Bronchial epithelial cell (primary cell): Measurements from ENCODE around the gene SPON2. TPM values are rescaled to one million over a fixed set of nuclear protein-coding genes. Genes with fewer than 3 reads are reported as not detected.

ENCODE experiments used
- DNase-seq: peaks from one replicate; pipeline ENCODE4 v3.0.0-alpha.2; 2010; ENCODE audit warnings: low read depth
- FAIRE-seq: peaks from 2 replicates; lab custom pipeline; 2011; peaks lifted over from hg19 to GRCh38; lab: Jason Lieb, UNC
- H3K27me3 ChIP-seq: 2 replicates; pipeline ENCODE4 v1.5.1; 2011; ENCODE audit warnings: low read length; ENCODE audit not compliant: control insufficient read depth, insufficient read depth
- H3K36me3 ChIP-seq: 2 replicates; pipeline ENCODE4 v1.5.1; 2011; ENCODE audit warnings: low read length; ENCODE audit not compliant: control insufficient read depth, insufficient read depth
- H3K4me3 ChIP-seq: 2 replicates; pipeline ENCODE4 v1.5.1; 2011; ENCODE audit warnings: mild to moderate bottlenecking, low read depth, low read length, control low read depth
- total RNA-seq: library from RNA; depleted of rRNA; stranded (reverse); fragments of >200 nt; gene quantifications from 2 replicates; pipeline ENCODE4 v1.2.1, GENCODE V29; 2014
- TF ChIP-seq, protein P1 (sequence below): IDR thresholded peaks from 2 replicates; pipeline ENCODE4 v1.5.1; 2011; ENCODE audit warnings: mild to moderate bottlenecking, moderate library complexity, low read length, control low read depth, inconsistent platforms; ENCODE audit not compliant: insufficient read depth, severe bottlenecking

The SPON2 gene
- total RNA-seq, 1 donor from 2014 or later = 6.3 TPM

DNA sequence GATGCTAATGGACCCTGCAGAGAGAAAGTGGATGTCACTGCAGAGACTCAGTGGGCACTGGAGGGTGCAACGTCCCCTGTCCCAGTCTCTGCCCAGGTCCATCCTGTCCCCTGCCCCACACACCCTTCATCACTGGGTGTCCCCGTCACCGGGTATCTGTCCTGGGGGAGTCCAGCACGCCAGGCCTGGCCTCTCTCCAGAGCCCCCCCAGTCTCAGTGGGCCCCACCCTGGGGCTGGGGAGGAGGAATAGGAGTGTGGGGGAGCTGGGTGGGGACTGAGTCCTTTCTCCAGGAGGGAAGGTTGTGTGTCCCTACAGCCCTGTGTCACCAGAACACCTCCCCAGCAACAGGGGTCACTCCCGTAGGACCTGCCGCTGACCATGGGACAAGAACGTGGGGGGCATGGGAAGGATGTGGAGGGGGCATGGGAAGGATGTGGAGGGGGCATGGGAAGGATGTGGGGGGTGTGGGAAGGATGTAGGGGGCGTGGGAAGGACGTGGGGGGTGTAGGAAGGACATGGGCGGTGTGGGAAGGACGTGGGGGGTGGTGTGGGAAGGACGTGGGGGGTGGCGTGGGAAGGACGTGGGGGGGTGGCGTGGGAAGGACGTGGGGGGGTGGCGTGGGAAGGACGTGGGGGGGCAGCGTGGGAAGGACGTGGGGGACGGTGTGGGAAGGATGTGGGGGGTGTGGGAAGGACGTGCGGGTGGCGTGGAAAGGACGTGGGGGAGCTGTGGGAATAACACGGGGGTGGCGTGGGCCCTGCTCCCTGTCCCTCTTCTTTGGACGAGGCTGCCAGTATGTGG, 21.0 kb upstream of the SPON2 start:
- FAIRE-seq = no peak
- TF ChIP-seq, protein P1, sequence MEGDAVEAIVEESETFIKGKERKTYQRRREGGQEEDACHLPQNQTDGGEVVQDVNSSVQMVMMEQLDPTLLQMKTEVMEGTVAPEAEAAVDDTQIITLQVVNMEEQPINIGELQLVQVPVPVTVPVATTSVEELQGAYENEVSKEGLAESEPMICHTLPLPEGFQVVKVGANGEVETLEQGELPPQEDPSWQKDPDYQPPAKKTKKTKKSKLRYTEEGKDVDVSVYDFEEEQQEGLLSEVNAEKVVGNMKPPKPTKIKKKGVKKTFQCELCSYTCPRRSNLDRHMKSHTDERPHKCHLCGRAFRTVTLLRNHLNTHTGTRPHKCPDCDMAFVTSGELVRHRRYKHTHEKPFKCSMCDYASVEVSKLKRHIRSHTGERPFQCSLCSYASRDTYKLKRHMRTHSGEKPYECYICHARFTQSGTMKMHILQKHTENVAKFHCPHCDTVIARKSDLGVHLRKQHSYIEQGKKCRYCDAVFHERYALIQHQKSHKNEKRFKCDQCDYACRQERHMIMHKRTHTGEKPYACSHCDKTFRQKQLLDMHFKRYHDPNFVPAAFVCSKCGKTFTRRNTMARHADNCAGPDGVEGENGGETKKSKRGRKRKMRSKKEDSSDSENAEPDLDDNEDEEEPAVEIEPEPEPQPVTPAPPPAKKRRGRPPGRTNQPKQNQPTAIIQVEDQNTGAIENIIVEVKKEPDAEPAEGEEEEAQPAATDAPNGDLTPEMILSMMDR = no peak
- Histone ChIP-seq H3K27me3 (peaks cover 3% of the 10 kb centered on the region), H3K36me3 (no peaks in the 10 kb centered on the region), H3K4me3 (no peak overlapping the region)
- DNase-seq = no peak

DNA sequence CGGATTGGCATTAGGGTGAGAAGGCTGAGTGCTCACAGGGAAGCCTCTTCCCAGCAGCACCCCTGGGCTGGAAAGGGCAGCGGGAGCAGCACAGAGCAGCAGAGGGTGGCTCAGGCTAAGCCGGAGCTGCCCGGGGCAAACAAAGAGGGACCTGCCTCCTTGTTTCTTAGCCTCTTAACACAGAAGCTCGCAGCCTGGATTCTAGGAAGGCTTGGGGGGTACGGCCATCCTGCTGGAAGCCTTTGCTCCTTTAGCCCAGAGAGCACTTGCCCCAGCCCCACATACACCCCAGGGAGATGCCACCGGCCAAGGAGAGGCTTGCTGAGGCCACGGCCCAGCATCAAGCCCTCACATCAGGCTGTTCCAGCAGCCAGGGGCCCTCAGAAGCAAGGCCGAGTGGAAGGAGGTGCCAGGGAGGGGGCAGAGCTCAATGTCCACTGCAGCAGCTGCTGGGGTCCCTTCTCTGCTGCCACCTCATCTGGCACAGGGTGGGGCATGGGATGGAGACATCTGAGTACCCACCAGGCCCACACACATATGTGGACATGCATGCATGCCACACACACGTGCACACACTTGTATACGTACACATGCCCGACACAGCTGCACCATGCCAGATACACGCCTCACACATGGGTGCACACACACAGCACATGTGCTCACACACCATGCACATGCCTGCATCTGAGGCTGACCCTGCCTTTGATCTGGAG, 20.3 kb upstream of the SPON2 start:
- Histone ChIP-seq H3K27me3 (peaks cover 4% of the 10 kb centered on the region), H3K36me3 (no peaks in the 10 kb centered on the region), H3K4me3 (no peak overlapping the region)
- TF ChIP-seq, protein P1 = no peak
- peak; percentile 55 for FAIRE-seq
- no peak for DNase-seq

DNA sequence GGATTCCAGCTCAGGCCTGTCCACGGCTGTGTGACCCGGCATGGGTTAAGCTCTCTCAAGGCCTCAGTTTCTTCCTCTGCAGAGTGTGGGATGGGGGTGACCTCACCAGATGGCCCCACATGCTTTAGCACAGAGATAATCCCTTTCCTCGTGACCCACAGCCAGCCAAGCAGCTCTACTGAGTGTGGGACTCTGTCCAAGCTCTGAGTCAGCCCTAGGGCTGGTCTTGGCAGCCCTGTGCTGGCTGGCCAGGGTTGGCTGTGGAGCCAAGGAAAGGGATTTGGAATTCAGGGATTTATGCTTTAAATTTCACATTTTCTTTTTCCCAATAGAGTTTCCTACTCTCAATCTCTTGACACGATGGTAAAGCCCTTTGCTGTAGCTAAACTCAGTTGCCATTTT, 19.7 kb upstream of the SPON2 start:
- FAIRE-seq (peak; percentile 92), DNase-seq (peak; percentile 87)
- no peaks in the 10 kb centered on the region for H3K36me3 ChIP-seq
- TF ChIP-seq, protein P1 = no peak
- peaks cover 4% of the 10 kb centered on the region for H3K27me3 ChIP-seq
- no peak overlapping the region for H3K4me3 ChIP-seq

DNA sequence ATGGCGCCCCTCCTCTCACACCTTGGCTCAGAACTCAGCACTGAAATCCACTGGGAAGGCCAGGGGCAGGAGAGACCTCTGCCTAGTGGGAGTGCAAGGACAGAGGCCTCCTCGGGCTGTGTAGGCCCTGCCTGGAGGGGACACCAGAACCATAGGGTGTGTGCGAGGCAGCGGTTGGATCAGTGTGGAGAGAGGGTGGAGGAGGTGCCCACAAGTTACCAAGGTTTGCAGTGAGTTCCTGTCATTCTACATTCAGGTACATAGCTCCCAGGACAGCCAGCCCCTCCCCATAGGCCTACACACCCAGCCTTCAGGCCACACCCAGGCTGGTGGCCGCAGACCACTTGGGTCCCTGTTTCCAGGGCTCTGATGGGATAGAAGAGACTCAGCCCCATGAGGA, 19.2 kb upstream of the SPON2 start:
- TF ChIP-seq, protein P1 = no peak
- Histone ChIP-seq H3K36me3 (no peaks in the 10 kb centered on the region), H3K4me3 (no peak overlapping the region), H3K27me3 (peaks cover 4% of the 10 kb centered on the region)
- FAIRE-seq (no peak), DNase-seq (no peak)

DNA sequence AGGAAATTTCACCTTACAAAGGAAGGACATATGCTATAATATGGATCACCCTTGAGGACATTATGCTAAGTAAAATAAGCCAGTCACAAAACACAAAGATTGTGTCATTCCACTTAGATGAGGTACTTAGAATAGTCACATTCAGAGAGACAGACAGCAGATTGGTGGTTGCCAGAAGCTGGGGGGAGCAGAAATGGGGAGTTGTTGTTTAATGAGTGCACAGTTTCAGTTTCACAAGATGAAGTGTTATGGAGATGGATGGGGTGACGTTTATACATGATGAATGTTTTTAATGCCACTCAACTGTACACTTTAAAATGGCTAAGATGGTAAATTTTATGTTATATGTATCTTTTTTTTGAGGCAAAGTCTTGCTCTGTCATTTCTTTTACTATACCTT, 14.8 kb upstream of the SPON2 start:
- DNase-seq (no peak), FAIRE-seq (no peak)
- peaks cover 4% of the 10 kb centered on the region for H3K27me3 ChIP-seq
- no peak overlapping the region for H3K4me3 ChIP-seq
- TF ChIP-seq, protein P1 = no peak
- no peaks in the 10 kb centered on the region for H3K36me3 ChIP-seq
